PC-9 (cell line): ENCODE data around the gene PIAS1.

Source experiments
- EZH2 ChIP-seq: fragments of 200-600 bp; sonication (generic); IDR thresholded peaks from 2 replicates; pipeline ENCODE4 v1.8.0; 2017; ENCODE audit warnings: antibody characterized with exemption, low read depth
- TF ChIP-seq, protein P1 (sequence below): fragments of 200-600 bp; sonication (generic); conservative IDR thresholded peaks from 2 replicates; pipeline ENCODE4 v1.6.1; 2017; ENCODE audit warnings: mixed run types, antibody characterized with exemption, mild to moderate bottlenecking, moderate library complexity

DNA sequence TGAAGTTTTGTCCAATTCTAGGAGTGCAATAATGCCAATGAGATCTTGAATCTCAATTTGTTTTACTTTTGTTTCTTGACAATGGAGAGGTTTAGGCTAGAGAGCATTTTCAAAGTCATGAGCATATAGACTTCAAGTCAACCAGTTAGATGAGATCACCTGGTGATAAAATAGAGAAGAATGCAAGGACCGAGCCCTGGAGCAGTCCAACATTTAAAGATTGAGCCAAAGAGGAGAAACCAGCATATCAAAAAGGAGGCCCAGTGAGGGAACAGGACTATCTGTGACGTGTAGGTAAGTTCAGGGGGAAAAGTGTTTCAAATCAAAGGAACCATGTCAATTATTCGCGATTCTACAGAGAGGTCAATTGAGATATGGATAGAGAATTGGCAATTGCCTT lies 1.7 kb upstream of the PIAS1 start:
- TF ChIP-seq, protein P1, sequence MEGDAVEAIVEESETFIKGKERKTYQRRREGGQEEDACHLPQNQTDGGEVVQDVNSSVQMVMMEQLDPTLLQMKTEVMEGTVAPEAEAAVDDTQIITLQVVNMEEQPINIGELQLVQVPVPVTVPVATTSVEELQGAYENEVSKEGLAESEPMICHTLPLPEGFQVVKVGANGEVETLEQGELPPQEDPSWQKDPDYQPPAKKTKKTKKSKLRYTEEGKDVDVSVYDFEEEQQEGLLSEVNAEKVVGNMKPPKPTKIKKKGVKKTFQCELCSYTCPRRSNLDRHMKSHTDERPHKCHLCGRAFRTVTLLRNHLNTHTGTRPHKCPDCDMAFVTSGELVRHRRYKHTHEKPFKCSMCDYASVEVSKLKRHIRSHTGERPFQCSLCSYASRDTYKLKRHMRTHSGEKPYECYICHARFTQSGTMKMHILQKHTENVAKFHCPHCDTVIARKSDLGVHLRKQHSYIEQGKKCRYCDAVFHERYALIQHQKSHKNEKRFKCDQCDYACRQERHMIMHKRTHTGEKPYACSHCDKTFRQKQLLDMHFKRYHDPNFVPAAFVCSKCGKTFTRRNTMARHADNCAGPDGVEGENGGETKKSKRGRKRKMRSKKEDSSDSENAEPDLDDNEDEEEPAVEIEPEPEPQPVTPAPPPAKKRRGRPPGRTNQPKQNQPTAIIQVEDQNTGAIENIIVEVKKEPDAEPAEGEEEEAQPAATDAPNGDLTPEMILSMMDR = no peak
- TF ChIP-seq EZH2 = no peak
